IPS-20b (cell line): ENCODE measurements around the gene LRRC1.

Experiments used
- H3K27ac ChIP-seq: one replicate; pipeline ENCODE4 v1.5.1; 2013; ENCODE audit warnings: low read length
- H3K27me3 ChIP-seq: 2 replicates; pipeline ENCODE4 v1.6.1; 2013; ENCODE audit warnings: mild to moderate bottlenecking, low read length, inconsistent platforms; ENCODE audit not compliant: insufficient read depth
- H3K36me3 ChIP-seq: 2 replicates; pipeline ENCODE4 v1.6.1; 2013; ENCODE audit warnings: low read depth, mild to moderate bottlenecking, inconsistent platforms, low read length, moderate library complexity; ENCODE audit not compliant: insufficient read depth
- H3K4me1 ChIP-seq: 2 replicates; pipeline ENCODE4 v1.6.1; 2013; ENCODE audit warnings: mild to moderate bottlenecking, control low read depth, inconsistent platforms, low read length, moderate library complexity; ENCODE audit not compliant: insufficient read depth
- H3K4me3 ChIP-seq: 2 replicates; pipeline ENCODE4 v1.5.1; 2013; ENCODE audit warnings: mild to moderate bottlenecking, low read length, inconsistent platforms
- H3K9ac ChIP-seq: 2 replicates; pipeline ENCODE4 v1.6.1; 2013; ENCODE audit warnings: low read depth, mild to moderate bottlenecking, inconsistent platforms, low read length, moderate library complexity
- H3K9me3 ChIP-seq: 2 replicates; pipeline ENCODE4 v1.6.1; 2013; ENCODE audit warnings: mild to moderate bottlenecking, low read depth, low read length, inconsistent platforms; ENCODE audit not compliant: insufficient read depth

LRRC1 gene

GRCh38 chr6:53956804-53957203 is 162.0 kb downstream of the LRRC1 start:
- H3K4me1 ChIP-seq = peaks cover 7% of the 10 kb centered on the region; the same call in 1 of the 2 replicates
- no peaks in the 10 kb centered on the region for H3K36me3 ChIP-seq
- H3K27ac ChIP-seq = no peak overlapping the region
- no peaks in the 10 kb centered on the region for H3K27me3 ChIP-seq
- no peak overlapping the region for H3K9ac ChIP-seq
- no peak overlapping the region for H3K4me3 ChIP-seq
- no peaks in the 10 kb centered on the region for H3K9me3 ChIP-seq

DNA sequence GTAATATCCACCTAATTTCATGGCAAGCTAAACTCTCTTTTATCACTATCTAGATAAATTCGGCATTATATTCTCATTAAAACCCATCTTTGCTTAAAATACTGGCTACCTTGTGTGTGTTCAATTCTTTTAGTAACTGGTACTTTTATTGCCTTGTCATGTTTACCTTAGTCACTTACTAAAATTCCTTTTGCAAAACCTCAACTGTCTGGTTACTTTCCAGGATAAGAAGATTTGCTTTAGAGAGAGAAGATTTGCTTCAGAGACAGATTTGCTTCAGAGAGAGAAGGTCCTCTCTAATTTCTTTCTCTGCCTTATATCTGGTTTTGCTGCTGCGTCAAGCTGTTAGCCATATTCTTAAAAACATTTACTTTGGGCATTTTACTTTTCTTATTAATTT is 164.9 kb downstream of the LRRC1 start:
- Histone ChIP-seq H3K36me3 (no peaks in the 10 kb centered on the region), H3K27ac (no peak overlapping the region), H3K4me1 (peaks cover 15% of the 10 kb centered on the region; the same call in 1 of the 2 replicates), H3K9me3 (no peaks in the 10 kb centered on the region), H3K4me3 (no peak overlapping the region), H3K9ac (no peak overlapping the region), H3K27me3 (no peaks in the 10 kb centered on the region)

DNA sequence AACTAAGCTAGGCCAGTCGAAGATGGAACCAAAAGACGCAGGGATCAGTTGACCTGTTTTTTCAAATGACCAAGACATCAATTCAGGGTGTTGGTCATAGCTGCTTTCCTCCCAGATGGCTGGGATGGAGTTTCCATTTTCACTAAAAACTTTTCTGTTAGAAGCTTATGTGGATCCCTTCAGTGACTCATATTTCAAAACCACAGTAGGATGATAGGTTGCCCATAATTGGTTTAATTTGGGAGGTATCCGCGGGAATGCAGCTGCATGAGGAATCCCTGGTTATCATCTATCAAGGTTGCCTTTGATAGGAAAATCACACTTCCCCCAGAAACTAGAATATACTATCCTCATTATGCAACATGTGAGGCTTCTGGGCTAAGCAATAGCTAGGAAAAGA is 165.5 kb downstream of the LRRC1 start:
- H3K27ac ChIP-seq = no peak overlapping the region
- H3K27me3 ChIP-seq = no peaks in the 10 kb centered on the region
- no peaks in the 10 kb centered on the region for H3K9me3 ChIP-seq
- no peak overlapping the region for H3K9ac ChIP-seq
- no peak overlapping the region for H3K4me3 ChIP-seq
- H3K36me3 ChIP-seq = no peaks in the 10 kb centered on the region
- H3K4me1 ChIP-seq = peaks cover 15% of the 10 kb centered on the region; the same call in 1 of the 2 replicates

DNA sequence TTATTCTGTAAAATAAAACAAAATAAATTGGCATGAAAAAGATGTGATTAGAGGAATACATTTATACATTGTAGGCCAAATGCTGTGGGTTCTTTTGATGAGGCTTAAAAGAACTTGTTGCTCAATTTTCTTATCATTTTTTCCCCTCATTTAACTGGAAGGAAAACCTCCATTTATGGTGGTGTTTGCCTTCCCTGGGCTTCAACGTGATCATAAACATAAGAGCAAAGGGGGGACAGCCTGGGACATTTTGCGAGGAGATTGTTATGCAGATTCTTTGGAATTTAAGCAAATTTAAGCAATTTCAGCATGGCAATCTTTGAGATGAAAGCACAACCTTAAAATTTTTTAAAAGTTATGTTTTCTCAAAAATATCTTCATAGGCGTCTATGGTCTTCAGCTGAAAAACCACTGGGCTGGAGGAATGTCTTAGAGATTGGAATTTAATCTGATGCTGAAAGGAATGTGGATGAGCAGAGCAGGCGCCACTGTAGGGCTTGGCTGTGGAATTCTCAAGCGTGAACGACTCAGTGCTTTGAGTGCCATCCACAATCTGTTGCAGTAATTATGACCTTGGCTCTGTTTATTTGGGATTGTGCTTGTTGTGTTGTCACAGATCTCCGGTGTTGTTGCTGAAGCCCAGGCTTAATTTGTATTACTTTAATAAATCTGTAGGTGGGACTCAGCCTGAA is 167.0 kb downstream of the LRRC1 start:
- H3K9ac ChIP-seq = no peak overlapping the region; the same call in 1 of the 2 replicates

DNA sequence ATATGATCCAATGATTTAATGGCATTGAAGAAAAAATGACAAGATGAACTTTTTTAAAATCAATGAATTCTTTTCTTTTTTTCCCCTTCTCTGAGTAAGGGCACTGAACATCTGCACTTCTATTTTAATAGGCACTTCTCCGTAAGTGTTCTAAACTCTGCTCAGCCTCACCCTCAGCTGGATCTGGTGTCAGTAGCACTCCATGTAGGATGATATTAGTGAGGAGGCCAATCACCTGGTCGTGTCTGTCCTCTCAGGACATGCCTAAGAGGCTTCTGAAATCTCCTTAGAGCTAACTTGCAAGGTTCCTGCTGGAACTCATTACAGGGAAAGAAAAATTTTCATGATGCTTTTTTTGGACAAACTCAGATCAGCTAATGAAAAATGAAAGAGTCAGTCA is 167.8 kb downstream of the LRRC1 start:
- Histone ChIP-seq H3K27ac (no peak overlapping the region), H3K4me3 (no peak overlapping the region), H3K36me3 (no peaks in the 10 kb centered on the region), H3K9me3 (no peaks in the 10 kb centered on the region), H3K4me1 (peaks cover 19% of the 10 kb centered on the region; the same call in 1 of the 2 replicates), H3K9ac (no peak overlapping the region), H3K27me3 (no peaks in the 10 kb centered on the region)

More for the DNA sequence above, 167.0 kb downstream of the LRRC1 start:
- H3K9me3 ChIP-seq = no peaks in the 10 kb centered on the region
- no peaks in the 10 kb centered on the region for H3K36me3 ChIP-seq
- H3K27ac ChIP-seq = peak overlapping the region; percentile 51
- no peaks in the 10 kb centered on the region for H3K27me3 ChIP-seq
- no peak overlapping the region for H3K4me3 ChIP-seq
- peaks cover 15% of the 10 kb centered on the region; the same call in 1 of the 2 replicates for H3K4me1 ChIP-seq

- Histone ChIP-seq H3K4me3 (no peak overlapping the region), H3K36me3 (no peaks in the 10 kb centered on the region)
These were observed 172.6 kb downstream of the LRRC1 start for GRCh38 chr6:53967415-53967814.

More at GRCh38 chr6:53967415-53967814, 172.6 kb downstream of the LRRC1 start:
- H3K27me3 ChIP-seq = no peaks in the 10 kb centered on the region
- no peak overlapping the region for H3K9ac ChIP-seq
- H3K9me3 ChIP-seq = no peaks in the 10 kb centered on the region
- no peak overlapping the region for H3K27ac ChIP-seq
- peaks cover 8% of the 10 kb centered on the region; the same call in 1 of the 2 replicates for H3K4me1 ChIP-seq
